HG03060 (cell line): ENCODE data around the gene ZNF821.
"Not testable (repeated sequence)": the region's sequence is repeated elsewhere in the genome, so short reads cannot be mapped to it uniquely, and the experiment has no call there.

Experiments
- ATAC-seq: cut with Tn5 transposase; IDR thresholded peaks from one replicate; pipeline ENCODE4 v1.9.1; 2021; ENCODE audit warnings: low read depth, moderate number of reproducible peaks; ENCODE audit not compliant: unreplicated experiment

ZNF821 gene

GRCh38 chr16:71811261-71811803 is 72.7 kb downstream of the ZNF821 start:
- no peak for ATAC-seq

DNA sequence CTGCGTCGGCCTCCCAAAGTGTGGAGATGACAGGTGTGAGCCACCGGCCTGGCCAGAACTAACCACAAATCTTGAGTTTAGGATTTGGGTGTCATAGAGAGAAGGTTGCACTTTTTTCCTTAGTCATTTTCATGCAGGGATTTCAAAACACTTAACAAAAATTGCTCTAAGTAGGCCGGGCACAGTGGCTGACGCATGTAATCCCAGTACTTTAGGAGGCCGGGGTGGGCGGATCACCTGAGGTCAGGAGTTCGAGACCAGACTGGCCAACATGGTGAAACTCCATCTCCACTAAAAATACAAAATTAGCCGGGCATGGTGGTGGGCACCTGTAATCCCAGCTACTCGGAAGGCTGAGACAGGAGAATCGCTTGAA is 73.8 kb downstream of the ZNF821 start:
- not testable (repeated sequence) for ATAC-seq
